GM21526 (cell line): Measurements from ENCODE around the gene DNAJC4.

ENCODE experiments used
- ATAC-seq: cut with Tn5 transposase; IDR thresholded peaks from one replicate; pipeline ENCODE4 v1.9.1; 2021; ENCODE audit warnings: moderate library complexity; ENCODE audit not compliant: unreplicated experiment, low FRiP score

Gene DNAJC4

GRCh38 chr11:64269540-64270220 is 39.3 kb downstream of the DNAJC4 start:
- peak; percentile 48 for ATAC-seq

GRCh38 chr11:64275031-64275800 is 44.9 kb downstream of the DNAJC4 start:
- no peak for ATAC-seq

- no peak for ATAC-seq
Observed at GRCh38 chr11:64275841-64276240, 45.5 kb downstream of the DNAJC4 start.

DNA sequence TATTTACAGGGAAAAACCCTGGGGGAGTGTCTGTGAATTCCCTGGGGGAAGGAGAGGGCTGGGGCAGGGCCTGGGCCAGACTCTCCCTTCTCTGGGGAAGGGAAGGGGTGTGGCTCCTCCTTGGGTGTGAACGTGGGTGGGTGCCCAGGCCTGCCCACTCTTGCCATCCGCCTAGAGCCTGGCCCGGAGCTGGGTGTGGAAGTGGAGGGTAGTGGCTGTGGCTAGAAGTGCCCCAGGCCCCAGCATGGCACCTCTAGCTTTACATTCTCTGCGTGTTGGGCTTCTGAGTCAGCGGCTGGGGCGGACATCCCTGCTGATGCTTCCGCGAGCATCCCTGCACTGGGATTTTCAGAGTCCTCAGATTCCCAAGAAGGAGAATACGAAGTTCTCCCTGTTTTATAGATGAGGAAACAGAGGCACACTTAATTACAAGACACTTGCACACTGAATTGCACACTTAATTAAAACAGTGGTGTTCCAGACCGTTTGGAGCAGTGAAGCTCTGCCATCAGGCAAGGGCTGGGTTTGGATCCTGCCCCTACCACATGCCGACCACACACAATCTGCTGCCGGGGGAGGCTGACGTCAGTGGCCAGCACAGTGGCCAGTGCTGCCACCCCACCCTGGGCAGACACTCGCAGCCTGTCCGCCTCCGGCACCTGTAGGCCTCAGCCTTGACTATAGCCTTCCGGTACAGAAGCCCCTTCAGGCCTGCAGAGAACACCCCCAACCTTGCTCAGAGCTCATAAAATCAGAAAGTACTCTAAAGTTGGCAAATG is 46.5 kb downstream of the DNAJC4 start:
- ATAC-seq: no peak

- ATAC-seq: no peak
Observed at GRCh38 chr11:64278576-64279190, 48.3 kb downstream of the DNAJC4 start.

GRCh38 chr11:64281957-64282770 is 51.8 kb downstream of the DNAJC4 start:
- ATAC-seq: no peak

GRCh38 chr11:64283092-64283491 is 52.7 kb downstream of the DNAJC4 start:
- no peak for ATAC-seq
